HG03039 (cell line): Measurements from ENCODE around the gene EFNB2.

Source experiments
- ATAC-seq: cut with Tn5 transposase; IDR thresholded peaks from one replicate; pipeline ENCODE4 v1.9.1; 2021; ENCODE audit warnings: mild to moderate bottlenecking, moderate library complexity; ENCODE audit not compliant: unreplicated experiment

EFNB2 gene

DNA sequence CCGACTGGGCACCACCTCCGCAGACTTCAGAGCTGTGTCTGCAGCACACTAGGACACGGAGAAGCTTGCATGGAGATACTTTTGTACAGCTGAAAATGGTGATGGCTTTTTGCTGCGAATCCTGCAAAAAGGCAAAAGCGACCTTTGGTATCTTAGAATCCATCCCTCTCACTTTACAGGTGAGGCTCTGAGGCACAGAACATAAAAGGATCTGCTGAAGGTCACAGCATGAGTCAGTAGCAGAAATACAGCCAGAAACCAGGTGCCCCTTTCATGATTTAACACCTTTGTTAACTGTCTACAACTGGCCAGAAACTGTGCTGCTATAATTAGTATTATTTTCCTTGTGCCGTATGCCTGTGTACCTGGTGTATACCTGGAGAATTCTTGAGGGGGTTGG is 48.3 kb downstream of the EFNB2 start:
- ATAC-seq, result no peak

DNA sequence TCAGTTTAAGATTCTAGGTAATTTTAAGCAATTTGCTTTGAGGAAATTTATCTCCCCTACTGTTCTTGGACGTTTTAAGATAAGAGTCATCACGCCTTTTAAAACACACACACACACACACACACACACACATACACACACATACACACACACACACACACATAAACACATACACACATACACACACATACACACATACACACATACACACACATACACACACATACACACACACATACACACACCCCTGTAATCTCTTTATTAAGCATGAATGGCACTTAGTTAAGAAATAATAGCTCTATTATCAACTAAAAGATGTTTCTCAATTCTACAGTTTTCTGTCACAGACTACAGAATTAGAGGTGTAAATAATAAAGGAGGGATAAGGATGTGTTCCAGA is 49.2 kb downstream of the EFNB2 start:
- ATAC-seq, result no peak

DNA sequence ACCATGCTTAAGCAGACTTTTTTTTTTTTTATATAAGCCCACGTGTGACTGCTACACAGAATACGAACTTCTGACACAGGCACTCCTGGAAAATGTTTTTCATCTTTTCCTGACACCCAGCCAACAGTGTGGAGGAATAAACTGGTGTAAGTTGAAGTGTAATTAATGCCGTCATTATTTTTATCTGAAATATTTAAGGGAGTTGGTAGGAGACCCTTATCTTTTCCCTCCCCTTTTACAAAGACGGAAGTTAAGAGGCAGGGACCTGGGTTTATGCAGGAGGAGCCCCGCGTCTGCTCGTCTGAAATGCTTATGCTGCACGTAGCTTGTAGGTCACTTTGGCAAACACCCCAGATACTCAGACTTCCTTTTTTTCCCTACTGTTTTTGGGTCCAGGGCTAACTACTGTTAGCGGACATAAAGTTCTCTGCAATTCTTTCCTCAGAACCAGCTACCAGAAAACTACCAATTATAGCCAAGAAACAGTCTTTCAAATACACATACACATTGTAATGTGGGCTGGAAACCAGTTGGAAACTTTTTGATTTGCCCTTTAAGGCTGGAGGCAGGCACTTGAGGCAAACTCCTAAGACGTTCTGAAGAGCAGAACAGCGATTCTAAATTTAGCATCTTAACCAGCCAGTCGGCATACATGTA is 50.8 kb downstream of the EFNB2 start:
- ATAC-seq, result no peak

DNA sequence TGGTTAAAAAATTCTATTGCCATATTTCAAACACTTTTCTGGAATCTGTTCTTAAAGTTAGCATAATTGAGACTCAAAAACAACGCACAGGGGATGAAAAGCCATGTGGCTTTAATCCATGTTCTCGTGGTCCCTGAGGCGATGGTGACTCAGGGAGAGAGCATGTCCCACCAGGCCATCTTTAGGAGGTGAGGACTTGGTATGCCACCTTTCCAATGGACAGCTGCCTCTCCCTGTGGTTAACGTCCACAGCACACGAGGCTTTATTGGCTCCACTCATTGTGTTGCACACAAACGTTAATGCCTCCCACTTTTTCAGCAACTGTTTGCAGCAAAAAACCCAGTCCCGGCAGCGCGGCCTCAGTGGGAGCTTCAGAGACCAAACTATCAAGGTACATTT is 51.4 kb downstream of the EFNB2 start:
- ATAC-seq, result no peak

DNA sequence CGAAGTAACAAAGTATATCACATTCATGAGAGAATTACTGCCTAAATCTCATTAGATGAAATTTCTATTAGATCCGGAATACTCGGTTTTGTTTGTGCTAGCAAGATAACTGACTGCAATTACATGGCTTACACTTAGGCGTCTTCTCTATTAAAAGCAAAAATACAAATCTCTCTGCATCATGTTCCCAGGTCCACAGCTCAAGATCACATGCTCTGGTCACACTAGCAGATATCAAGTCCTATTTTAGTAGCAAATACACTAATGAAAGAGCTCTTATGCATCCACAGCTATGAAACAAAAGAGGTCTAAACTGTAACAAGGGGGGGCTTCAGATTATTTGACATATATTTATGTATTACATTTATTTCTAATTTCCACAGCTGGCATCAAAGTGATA is 53.5 kb downstream of the EFNB2 start:
- ATAC-seq, result no peak

DNA sequence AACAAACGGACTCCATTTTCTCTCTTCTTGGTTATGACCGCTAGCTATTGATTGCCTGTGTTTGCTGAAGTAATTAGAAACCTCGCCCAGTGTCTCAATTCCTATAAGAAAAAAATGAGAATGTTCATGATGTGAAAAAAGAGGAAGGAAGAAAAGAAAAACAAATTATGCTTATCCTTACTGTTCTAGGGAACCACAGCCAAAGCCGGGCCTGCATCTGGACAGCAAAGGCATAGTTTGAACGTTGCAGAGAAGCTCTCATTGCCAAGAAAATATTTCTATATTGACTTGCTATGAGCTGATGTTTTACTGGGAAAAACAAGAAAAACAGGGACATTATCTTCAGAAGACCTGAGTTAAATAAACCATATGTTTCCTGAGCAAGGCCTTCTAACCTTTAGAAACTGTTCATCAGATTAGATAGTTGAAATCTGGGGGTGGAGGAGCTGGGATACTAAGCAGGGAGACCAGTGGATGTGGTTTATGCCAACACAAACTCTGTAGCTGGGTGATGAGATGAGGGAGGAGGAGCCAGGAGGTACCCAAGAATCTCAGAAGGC is 55.0 kb downstream of the EFNB2 start:
- ATAC-seq, result no peak

DNA sequence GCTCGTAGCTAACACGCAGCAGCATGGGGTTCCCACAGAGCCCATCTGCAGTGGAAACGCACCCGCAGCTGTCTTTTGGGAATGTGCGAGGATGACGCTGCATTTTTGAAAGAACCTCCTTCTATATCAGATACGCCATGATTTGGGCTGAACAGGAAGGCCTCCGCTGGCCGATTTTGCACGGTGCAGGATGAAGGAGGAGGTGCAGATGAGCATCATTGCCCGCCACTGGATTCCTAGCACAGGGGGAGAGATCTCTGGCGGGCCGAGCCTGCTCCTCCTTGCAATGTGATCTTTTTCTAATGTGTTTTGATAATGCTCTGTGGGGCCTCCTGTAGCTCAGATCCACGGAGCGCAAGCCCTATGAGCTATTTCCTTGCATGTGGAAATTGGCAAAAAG is 55.5 kb downstream of the EFNB2 start:
- ATAC-seq, result no peak

DNA sequence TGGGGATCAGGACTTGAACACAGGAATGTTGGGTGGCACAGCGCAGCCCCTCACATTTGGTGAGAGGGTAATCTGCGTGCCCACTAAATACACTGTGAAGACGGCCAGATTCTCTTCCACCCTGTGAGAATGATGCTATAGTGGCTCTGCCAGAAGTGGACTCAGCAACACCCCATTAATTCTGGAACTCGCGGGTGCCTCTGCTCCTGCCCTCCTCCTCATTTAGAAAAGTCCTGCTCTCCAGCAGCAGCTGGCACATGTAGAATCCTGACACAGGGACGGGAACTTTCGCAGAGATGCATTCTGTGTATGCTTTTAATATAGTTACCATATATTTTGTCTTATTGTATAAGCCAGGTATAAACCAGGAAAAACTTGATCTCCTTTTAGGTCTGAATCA is 57.3 kb downstream of the EFNB2 start:
- no peak for ATAC-seq

DNA sequence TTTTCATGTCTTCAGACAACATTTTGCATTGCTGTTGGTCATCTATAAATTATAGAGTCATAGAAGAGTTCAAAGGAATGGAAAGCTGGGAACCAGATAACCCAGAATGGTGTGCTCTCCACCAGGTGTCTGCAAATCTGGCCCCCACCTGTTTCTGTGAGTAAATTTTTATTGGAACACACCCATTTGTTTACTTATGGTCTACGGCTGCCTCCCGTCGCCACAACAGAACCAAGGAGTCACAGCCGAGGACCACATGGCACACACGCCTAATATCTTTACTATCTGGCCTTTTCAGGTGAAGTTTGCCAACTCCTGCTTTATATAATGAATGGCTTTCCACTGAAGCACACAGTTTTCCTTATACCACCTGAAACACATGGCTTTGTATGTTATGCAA is 58.2 kb downstream of the EFNB2 start:
- no peak for ATAC-seq

DNA sequence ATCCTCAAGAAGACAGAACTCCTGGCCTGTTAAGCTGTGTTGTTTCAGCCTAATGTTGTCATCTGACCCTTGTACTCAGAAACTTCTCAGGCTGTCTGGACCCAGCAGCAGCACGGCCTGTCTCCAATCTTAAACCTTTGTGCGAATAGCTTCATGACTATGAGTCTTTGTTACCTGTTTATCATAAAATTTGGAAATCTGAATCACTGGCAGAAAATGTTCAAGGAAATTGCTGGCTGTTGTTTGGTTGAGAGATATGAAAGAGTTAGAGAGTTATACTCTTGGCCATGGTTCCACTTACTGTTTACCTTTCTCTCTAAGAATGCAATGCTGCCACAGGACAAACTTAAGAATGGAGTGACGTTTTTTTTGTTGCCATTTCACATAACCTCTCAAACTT is 59.6 kb downstream of the EFNB2 start:
- ATAC-seq, result no peak

DNA sequence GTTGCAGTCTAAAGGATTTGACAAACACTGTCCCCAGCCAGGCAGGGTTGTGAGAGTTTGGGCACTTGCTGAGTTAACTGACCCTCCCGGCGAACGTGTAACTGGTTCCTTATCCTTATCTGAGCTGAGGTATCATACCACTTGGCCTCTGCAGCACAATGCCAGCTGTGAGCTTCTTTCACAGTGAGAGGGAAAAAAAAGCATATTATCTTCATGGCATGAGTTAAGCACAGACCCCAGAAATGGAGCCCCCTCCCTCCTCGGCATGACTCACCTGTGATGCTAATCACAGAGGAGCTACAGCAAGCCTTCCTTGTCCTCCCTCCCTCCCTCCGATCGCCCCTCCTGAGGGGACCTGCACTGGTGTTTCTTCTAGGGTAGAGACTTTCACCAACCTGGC is 60.5 kb downstream of the EFNB2 start:
- ATAC-seq, result no peak

DNA sequence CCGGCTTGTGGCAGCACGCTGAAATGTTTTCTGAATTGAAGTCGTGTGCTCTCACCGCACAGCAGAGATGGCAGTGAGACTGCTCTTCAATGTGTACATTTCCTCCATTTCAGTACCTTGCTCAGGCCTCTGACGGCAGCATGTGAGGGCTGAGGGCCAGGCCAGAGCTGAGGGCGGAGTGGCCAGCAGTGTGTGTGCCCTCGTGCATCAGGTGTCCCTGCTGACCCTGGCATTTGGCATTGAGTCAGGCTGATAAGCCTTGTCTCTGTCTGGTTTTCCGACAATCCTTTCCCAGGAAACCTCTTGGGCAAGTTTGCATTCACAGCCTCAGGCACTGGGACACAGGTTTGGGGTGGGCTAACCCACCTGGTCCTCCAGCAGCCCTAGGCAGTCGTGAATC is 62.3 kb downstream of the EFNB2 start:
- no peak for ATAC-seq

DNA sequence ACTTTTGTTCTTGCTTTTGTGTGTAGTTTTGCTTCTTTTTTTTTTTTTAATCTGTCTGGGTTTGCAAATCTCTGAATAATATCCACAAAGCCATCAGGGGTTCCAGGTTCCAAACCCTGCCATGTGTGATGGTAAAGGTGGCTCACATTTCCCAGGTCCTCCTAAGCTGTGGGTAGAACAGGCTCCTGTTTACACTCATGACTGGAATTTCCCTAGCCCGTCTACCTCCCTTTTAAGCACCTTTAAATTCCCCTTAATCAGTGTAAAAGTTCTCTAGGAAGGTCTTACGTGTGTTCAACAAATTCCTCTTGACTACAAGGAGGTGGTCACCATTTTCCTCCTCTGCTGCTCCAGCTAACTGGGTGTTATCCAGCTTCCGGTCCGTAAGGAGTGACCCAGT is 62.8 kb downstream of the EFNB2 start:
- ATAC-seq, result no peak

DNA sequence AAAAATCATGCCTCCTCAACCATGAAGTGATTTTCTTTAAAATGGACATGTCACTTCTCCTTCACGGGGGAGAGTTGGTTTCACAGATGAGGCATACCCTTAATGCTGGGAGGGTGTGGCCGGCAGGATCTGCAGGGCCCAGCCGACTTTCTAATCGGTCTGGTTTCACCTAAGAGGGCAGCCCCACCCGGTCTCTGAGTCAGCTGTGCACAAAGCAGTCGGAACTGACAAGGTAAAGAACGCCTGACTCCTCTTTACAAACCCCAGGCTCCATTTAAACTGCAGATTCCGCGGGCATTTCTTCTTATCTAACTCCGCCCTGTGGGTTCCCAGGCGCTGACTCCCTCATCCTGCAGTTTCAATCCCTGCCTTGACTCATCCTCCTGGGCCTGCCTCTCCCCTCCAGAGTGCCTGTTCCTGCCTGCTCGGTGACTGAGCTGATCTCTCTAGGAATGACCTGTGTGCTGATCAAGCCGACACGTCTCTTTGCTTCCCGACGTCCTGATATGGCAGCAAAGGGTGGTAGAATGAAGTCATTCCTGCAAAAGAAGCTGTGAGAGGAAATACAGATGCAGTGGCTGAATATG is 63.4 kb downstream of the EFNB2 start:
- ATAC-seq, result peak; percentile 64

DNA sequence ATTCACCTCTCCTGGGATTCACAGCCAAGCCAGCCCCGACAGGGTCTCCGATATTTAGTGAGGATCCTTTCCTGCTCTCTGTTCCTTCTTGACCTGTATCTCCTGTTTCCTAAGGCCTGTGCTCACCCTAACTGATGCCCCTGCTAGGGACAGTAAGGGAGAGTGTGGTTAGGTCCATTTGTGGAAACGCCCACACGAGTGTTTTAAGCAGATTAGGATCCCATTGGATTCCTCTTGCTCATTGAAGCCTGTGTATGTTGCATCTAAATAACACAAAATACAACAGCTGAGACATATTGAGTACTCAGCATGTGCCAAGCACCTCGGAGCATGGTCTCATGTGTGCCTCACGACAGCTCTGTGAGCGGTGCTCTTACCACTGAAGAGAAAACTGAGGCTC is 64.9 kb downstream of the EFNB2 start:
- ATAC-seq, result no peak

DNA sequence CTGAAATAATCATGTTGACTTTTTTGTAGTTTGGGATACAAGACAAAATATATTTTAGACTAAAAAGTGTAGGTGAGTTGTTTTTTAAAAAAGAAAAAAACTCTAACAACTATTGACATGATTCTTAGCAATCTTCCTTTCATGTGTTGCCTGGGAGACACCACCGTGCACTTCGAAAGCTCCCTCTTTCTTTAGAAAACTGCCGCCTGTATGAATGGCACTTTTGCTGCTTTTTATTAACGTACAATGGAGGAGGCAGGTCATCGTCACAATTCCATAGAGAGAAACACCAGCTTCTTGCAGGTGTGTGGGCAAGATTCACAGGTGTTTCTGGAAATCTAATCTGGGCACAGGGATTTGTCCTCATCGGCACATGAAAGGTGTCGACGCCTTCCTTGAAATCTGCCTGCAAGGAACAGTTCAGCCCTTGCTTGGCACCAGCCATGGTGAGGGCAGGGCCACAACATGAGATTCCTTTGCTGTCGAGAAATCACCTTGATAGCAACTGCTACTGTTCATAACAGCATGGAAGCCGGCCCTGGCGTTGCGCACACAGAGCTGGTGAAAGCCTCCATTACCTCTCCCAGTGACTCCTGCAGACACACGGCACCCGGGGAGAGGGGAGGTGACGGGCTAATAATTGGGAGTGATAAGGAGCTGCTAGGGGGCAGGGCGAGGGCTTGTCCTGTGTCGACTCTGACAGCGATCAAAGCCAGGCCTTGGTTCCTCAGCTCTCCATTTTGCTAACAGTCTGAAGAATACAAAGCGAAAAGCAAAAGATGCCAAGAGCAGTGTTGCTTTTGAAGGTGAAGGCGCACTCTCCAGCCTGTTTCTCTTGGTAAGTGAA is 66.5 kb downstream of the EFNB2 start:
- no peak for ATAC-seq

DNA sequence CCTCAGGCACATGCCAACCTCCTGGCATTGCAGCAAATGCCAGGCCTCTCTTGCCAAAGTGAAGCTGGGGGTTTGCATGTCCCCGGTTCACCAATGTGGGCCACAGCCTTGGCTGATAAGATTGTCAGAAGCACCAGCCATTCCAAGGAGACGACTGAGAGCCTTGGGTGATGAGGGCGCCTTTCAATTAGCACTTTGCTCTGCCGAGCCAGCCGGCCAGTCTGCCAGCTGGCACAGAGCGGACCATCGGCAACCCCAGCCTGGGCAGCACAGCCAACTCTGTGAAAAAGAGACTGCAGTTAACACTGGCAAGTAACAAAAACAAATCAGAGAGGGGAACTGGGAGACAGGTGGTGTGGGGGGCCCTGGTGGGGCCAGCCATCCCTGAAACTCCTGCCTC is 67.3 kb downstream of the EFNB2 start:
- no peak for ATAC-seq

DNA sequence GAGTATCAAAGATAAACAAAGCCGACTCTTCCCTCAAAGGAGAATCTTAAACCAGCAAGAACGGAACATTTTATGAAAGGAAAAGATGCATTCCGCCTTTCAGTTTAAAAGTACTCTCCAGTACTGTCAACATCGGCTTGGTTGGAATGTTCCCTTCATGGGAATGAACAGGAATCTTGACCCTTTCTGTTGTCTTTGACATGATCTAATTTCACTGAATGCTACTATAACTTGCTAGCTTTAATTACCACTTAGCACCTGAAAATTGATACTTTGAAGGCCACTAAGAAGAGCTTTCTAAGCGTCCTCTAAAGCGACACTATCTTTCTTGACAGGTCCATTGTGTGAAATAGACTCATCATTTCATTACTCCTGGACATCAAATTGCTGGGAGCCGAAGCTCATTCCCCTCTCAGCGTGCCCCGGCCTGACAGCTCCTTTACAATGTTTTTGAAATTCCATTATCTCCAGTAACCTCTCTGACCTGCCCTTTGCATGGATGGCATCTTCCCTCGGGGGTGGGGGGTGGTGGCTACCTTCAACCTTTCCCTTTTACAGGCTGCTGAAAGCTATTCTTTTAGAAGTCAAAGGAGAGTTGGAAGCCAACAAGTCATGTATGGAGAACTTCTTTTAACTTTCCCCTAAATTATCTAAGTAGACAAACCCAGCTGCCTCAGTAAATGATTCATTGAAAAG is 67.9 kb downstream of the EFNB2 start:
- ATAC-seq, result no peak

DNA sequence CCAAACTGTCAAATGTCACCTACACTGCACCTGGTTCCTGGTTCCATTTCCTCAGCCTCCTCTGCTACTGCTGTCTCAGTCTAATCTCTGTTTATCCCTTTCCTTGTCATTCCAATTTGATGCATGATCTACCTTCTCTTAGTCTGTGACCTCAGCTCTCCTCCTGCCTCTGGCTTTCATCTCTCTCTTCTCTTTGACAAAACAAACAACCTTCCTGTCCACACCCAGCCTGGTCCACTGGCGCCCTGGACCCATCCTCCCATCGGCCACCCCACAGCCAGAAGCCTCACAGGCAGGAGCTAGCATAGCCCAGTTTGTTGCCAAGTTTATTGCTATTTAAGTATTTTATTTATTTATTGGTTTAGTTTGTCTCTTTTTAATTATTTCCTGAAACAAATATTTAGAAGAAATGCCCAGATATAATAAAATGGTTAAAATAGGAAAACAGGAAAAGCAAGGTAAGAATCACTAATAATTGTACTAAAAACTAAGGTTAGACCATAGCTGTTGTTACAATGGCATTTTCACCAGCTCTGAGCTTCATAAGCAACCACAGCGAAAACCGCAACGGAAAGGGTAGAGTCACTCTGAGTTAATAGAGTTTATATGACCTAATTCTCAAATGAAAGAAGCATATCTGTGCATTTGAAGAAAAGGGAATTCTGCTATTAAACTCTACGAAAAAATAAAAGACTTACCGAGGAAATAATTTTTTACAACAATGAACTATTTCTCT is 68.6 kb downstream of the EFNB2 start:
- ATAC-seq, result no peak

DNA sequence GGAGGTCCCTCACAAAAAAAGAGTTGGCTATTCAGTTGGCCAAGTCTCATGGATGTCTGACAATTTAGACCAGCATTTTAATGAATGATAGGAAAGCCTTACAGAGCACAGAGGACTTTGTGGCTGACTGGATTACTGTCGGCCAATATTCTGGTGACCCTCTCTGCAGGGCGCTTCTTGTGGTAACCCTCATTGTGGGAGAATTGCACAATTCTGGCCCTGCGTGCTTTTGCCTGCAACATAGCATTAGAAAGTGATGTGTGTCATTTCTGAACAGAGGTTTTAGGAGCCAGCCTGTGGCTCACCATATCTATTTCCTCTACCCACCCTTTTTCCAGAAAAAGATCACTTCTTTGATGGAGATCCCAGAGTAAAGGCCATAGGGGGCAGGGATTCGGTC is 71.4 kb downstream of the EFNB2 start:
- ATAC-seq, result no peak

DNA sequence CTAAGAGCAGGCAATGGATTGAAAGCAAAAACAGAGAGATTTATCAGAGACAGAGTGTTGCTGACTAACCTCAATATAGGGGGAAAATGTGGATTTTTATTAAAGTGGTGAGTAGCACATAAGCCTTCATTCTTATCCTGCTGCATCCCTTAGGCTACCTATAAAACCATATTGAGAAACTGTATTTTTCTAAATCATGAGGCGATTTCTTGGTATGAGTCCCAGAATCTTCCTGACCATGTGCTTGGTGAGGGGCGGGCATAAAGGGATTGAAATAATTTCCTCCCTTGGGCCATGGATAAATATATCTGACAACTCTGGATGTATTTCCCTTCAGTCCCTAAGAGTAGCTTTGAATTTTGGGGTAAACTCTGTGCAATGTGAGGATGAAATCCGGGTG is 72.8 kb downstream of the EFNB2 start:
- no peak for ATAC-seq
